Osteocyte (in vitro differentiated cells): ENCODE measurements around the gene ELANE. TPM values are rescaled to one million over a fixed set of nuclear protein-coding genes. Genes with fewer than 3 reads are reported as not detected.
"Not testable (repeated sequence)": the region's sequence is repeated elsewhere in the genome, so short reads cannot be mapped to it uniquely, and the experiment has no call there.

Source experiments
- DNase-seq: peaks from one replicate; pipeline ENCODE4 v3.0.0; 2021; ENCODE audit warnings: mixed read lengths; ENCODE audit not compliant: unreplicated experiment; ENCODE audit errors: extremely low spot score
- H3K27ac Mint-ChIP-seq: one replicate; pipeline ENCODE4 v1.8.0; 2021; ENCODE audit warnings: mild to moderate bottlenecking, mixed read lengths; ENCODE audit not compliant: unreplicated experiment
- H3K27me3 Mint-ChIP-seq: one replicate; pipeline ENCODE4 v1.8.0; 2021; ENCODE audit warnings: mixed read lengths; ENCODE audit not compliant: unreplicated experiment
- H3K36me3 Mint-ChIP-seq: one replicate; pipeline ENCODE4 v1.8.0; 2021; ENCODE audit warnings: mixed read lengths; ENCODE audit not compliant: unreplicated experiment
- H3K4me1 Mint-ChIP-seq: one replicate; pipeline ENCODE4 v1.8.0; 2021; ENCODE audit warnings: mixed read lengths; ENCODE audit not compliant: unreplicated experiment
- H3K4me3 Mint-ChIP-seq: one replicate; pipeline ENCODE4 v1.8.0; 2021; ENCODE audit warnings: mild to moderate bottlenecking, moderate library complexity, mixed read lengths; ENCODE audit not compliant: unreplicated experiment
- H3K9me3 Mint-ChIP-seq: one replicate; pipeline ENCODE4 v1.8.0; 2021; ENCODE audit warnings: mixed read lengths; ENCODE audit not compliant: unreplicated experiment
- total RNA-seq: library from RNA; stranded (reverse); gene quantifications from 2 replicates; pipeline ENCODE4 v1.2.1, GENCODE V29; 2021
- TF ChIP-seq, protein P1 (sequence below): fragments of 200-600 bp; sonication (generic); IDR thresholded peaks from 2 replicates; pipeline ENCODE4 v1.5.0; 2021; ENCODE audit warnings: antibody characterized with exemption, mild to moderate bottlenecking, moderate library complexity

Gene ELANE
- total RNA-seq, 1 donor from 2014 or later: 1.2 TPM

DNA sequence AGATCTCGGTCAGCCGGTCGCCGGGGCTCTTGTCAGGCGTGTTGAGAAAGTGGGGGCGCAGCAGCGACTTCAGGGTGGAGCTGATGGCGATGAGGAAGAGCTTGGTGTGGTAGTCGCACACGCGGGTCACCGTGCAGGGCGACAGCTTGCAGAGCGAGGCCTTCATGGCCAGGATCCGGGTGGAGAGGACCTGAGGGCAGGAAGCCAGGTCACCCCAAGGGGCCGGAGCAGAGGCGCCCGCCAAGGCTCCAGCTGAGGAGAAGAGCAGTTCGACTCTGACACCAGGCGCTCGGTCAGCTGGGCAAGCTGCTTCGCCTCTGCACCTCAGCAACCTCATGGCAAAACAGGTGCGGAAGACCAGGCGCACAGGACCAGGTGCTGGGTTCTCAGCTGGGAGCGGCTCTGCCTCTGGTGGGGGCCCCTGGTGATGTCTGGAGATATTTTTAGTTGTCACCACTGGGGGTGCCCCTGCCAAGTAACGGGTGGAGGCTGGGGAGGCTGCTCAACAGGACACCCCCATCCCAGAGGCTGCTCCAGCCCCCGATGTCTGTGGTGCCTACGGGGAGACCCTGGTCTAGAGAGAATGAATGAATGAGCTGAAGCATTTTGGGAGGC, 23.3 kb downstream of the ELANE start:
- Mint-ChIP-seq H3K4me3 (no peak overlapping the region), H3K9me3 (no peaks in the 10 kb centered on the region), H3K27ac (no peak overlapping the region), H3K36me3 (peaks cover 13% of the 10 kb centered on the region), H3K4me1 (peaks cover 18% of the 10 kb centered on the region), H3K27me3 (no peaks in the 10 kb centered on the region)
- DNase-seq: no peak
- TF ChIP-seq, protein P1, sequence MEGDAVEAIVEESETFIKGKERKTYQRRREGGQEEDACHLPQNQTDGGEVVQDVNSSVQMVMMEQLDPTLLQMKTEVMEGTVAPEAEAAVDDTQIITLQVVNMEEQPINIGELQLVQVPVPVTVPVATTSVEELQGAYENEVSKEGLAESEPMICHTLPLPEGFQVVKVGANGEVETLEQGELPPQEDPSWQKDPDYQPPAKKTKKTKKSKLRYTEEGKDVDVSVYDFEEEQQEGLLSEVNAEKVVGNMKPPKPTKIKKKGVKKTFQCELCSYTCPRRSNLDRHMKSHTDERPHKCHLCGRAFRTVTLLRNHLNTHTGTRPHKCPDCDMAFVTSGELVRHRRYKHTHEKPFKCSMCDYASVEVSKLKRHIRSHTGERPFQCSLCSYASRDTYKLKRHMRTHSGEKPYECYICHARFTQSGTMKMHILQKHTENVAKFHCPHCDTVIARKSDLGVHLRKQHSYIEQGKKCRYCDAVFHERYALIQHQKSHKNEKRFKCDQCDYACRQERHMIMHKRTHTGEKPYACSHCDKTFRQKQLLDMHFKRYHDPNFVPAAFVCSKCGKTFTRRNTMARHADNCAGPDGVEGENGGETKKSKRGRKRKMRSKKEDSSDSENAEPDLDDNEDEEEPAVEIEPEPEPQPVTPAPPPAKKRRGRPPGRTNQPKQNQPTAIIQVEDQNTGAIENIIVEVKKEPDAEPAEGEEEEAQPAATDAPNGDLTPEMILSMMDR: no peak

DNA sequence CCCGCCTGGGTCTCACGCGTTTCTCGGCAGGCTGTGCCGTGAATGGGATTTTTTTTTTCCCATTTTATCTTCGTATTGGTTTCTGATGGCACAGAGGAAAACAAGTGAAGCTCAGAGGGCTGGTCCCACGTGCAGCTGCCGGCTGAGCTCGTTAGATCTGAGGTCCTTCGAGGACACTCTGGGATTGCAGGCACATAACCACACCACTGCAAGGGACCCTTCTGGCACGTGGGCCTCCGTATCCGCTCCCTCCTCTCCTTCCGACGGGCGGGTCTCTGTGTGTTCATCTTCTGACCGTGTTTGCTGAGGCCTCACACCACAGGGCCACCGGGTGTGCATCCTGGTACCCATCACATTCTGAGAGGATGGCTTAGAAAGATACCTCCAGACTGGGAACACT, 24.0 kb downstream of the ELANE start:
- peaks cover 12% of the 10 kb centered on the region for H3K36me3 Mint-ChIP-seq
- TF ChIP-seq, protein P1: no peak
- H3K27ac Mint-ChIP-seq: no peak overlapping the region
- no peaks in the 10 kb centered on the region for H3K27me3 Mint-ChIP-seq
- no peak overlapping the region for H3K4me3 Mint-ChIP-seq
- DNase-seq: no peak
- no peaks in the 10 kb centered on the region for H3K9me3 Mint-ChIP-seq
- H3K4me1 Mint-ChIP-seq: peaks cover 12% of the 10 kb centered on the region

DNA sequence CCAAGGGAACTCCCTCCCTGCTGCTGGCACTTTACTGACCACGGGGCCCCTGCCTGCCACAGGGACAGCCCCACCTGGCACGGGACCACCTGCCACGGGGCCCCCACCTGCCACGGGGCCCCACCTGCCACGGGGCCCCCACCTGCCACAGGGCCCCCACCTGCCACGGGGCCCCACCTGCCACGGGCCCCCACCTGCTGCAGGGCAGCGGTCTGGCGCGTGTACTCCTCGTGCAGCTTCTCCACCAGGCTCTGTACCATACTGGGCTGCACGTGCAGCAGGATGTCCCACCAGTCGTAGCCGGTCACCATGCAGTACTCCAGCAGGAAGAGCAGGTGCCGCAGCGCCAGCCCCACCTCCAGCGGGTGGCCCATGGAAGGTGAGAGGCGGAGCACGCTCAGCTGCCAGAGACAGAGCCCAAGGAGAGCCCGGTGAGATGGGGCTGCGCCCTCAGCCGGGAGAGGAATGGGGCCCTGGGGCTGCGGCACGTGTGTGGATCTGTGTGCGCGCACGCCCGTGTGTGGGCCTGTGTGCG, 24.7 kb downstream of the ELANE start:
- Mint-ChIP-seq H3K9me3 (no peaks in the 10 kb centered on the region), H3K4me1 (peaks cover 8% of the 10 kb centered on the region), H3K36me3 (peaks cover 20% of the 10 kb centered on the region), H3K4me3 (no peak overlapping the region), H3K27ac (no peak overlapping the region), H3K27me3 (no peaks in the 10 kb centered on the region)
- TF ChIP-seq, protein P1: no peak
- DNase-seq: no peak

DNA sequence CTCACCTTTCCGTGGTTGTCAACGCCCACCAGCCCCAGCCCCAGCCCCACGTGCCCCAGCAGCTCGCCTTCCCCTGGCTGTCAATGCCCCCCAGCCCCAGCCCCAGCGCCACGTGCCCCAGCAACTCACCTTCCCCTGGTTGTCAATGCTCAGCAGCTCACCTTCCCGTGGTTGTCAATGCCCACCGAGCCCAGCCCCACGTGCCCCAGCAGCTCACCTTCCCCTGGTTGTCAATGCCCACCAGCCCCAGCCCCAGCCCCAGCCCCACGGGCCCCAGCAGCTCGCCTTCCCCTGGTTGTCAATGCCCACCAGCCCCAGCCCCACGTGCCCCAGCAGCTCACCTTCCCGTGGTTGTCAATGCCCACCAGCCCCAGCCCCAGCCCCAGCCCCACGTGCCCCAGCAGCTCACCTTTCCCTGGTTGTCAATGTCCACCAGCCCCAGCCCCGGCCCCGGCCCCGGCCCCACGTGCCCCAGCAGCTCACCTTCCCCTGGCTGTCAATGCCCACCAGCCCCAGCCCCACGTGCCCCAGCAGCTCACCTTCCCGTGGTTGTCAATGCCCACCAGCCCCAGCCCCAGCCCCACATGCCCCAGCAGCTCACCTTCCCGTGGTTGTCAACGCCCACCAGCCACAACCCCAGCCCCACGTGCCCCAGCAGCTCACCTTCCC, 26.0 kb downstream of the ELANE start:
- not testable (repeated sequence) for H3K27me3 Mint-ChIP-seq, DNase-seq, H3K9me3 Mint-ChIP-seq, H3K4me1 Mint-ChIP-seq, H3K4me3 Mint-ChIP-seq, H3K27ac Mint-ChIP-seq
- H3K36me3 Mint-ChIP-seq: peaks cover 25% of the 10 kb centered on the region

DNA sequence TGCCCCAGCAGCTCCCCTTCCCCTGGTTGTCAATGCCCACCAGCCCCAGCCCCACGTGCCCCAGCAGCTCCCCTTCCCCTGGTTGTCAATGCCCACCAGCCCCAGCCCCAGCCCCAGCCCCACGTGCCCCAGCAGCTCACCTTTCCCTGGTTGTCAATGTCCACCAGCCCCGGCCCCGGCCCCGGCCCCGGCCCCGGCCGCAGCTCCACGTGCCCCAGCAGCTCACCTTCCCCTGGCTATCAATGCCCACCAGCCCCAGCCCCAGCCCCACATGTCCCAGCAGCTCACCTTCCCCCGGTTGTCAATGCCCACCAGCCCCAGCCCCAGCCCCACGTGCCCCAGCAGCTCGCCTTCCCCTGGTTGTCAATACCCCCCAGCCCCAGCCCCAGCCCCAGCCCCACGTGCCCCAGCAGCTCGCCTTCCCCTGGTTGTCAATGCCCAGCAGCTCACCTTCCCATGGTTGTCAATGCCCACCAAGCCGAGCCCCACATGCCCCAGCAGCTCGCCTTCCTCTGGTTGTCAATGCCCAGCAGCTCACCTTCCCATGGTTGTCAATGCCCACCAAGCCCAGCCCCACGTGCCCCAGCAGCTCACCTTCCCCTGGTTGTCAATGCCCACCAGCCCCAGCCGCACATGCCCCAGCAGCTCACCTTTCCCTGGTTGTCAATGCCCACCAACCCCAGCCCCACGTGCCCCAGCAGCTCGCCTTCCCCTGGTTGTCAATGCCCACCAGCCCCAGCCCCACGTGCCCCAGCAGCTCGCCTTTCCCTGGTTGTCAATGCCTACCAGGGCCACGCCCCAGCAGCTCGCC, 26.9 kb downstream of the ELANE start:
- H3K4me1 Mint-ChIP-seq, H3K4me3 Mint-ChIP-seq, H3K27ac Mint-ChIP-seq, H3K27me3 Mint-ChIP-seq, DNase-seq, H3K9me3 Mint-ChIP-seq: not testable (repeated sequence)
- H3K36me3 Mint-ChIP-seq: peaks cover 26% of the 10 kb centered on the region
